Natural killer cell treated with Interleukin-12 subunit alpha and Interleukin-12 subunit beta and Interleukin-15 and Interleukin-18, amount 100 ng/mL, for 72 hours (primary cell): Measurements from ENCODE around the gene RTKN. TPM values are rescaled to one million over a fixed set of nuclear protein-coding genes. Genes with fewer than 3 reads are reported as not detected.

Experiments
- ATAC-seq, 2 donors: fragments of 150-1000 bp; cut with Tn5 transposase in 1 of 2; sonication (Bioruptor Pico), chemical (Tn5 transposase) in 1 of 2; 2 replicates each; pipeline ENCODE4 v1.10.0; 2021
- DNase-seq: peaks from one replicate; pipeline ENCODE4 v3.0.0; 2022; ENCODE audit warnings: low spot score
- H3K27ac Mint-ChIP-seq, 2 donors: 1 replicate in 1 of 2; 2 replicates in 1 of 2; pipeline ENCODE4 v1.8.0; 2022; ENCODE audit warnings: mixed read lengths in 2 of 2, mild to moderate bottlenecking in 1 of 2, moderate library complexity in 1 of 2
- H3K27me3 Mint-ChIP-seq, 2 donors: 1 replicate in 1 of 2; 2 replicates in 1 of 2; pipeline ENCODE4 v1.8.0; 2022; ENCODE audit warnings: mixed read lengths in 2 of 2
- H3K36me3 Mint-ChIP-seq: one replicate; pipeline ENCODE4 v1.8.0; 2022; ENCODE audit warnings: mixed read lengths
- H3K4me1 Mint-ChIP-seq, 2 donors: 1 replicate in 1 of 2; 2 replicates in 1 of 2; pipeline ENCODE4 v1.8.0; 2022; ENCODE audit warnings: low read depth in 2 of 2, mixed read lengths in 2 of 2, mild to moderate bottlenecking in 1 of 2
- H3K4me3 Mint-ChIP-seq: one replicate; pipeline ENCODE4 v1.8.0; 2022; ENCODE audit warnings: mixed read lengths
- H3K9me3 Mint-ChIP-seq: 2 replicates; pipeline ENCODE4 v1.8.0; 2022; ENCODE audit warnings: mixed read lengths
- total RNA-seq, 2 donors: library from RNA; stranded (reverse); gene quantifications; one replicate each; pipeline ENCODE4 v1.2.3, GENCODE V29; 2022

Gene RTKN
- total RNA-seq, 2 donors from 2014 or later: 4.6 to 11.6 TPM

GRCh38 chr2:74439373-74439772 lies 2.4 kb downstream of the RTKN start:
- H3K27ac Mint-ChIP-seq: peak overlapping the region in 1 of 2 donors; percentile 62
- H3K4me3 Mint-ChIP-seq: no peak overlapping the region
- DNase-seq: no peak
- H3K9me3 Mint-ChIP-seq: no peaks in the 10 kb centered on the region
- ATAC-seq: no peak
- peaks cover 23 to 34% of the 10 kb centered on the region in 2 donors for H3K4me1 Mint-ChIP-seq
- H3K36me3 Mint-ChIP-seq: no peaks in the 10 kb centered on the region
- no peaks in the 10 kb centered on the region for H3K27me3 Mint-ChIP-seq

DNA sequence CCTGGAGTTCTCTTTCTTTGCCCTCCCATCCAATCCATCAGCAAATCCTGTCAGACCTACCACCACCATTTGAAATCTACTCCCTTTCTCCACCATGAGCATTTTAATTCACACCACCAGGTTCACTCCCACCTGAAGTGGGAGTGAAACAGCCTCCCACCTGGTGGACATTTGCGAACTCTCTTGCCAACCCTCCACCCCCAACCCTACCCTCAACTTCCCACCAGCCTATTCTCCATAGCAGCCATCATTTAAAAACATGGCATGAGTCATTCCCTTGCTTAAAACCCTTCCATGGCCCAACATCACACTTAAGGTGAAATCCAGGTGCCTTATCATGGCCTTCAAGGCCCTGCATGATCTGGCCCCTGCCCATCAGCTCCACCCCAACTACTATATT lies 3.5 kb downstream of the RTKN start:
- Mint-ChIP-seq H3K4me1 (peaks cover 23 to 34% of the 10 kb centered on the region in 2 donors), H3K27ac (peak overlapping the region in 1 of 2 donors; percentile 71), H3K9me3 (no peaks in the 10 kb centered on the region), H3K27me3 (no peaks in the 10 kb centered on the region), H3K4me3 (no peak overlapping the region), H3K36me3 (no peaks in the 10 kb centered on the region)
- ATAC-seq: no peak
- DNase-seq: no peak

DNA sequence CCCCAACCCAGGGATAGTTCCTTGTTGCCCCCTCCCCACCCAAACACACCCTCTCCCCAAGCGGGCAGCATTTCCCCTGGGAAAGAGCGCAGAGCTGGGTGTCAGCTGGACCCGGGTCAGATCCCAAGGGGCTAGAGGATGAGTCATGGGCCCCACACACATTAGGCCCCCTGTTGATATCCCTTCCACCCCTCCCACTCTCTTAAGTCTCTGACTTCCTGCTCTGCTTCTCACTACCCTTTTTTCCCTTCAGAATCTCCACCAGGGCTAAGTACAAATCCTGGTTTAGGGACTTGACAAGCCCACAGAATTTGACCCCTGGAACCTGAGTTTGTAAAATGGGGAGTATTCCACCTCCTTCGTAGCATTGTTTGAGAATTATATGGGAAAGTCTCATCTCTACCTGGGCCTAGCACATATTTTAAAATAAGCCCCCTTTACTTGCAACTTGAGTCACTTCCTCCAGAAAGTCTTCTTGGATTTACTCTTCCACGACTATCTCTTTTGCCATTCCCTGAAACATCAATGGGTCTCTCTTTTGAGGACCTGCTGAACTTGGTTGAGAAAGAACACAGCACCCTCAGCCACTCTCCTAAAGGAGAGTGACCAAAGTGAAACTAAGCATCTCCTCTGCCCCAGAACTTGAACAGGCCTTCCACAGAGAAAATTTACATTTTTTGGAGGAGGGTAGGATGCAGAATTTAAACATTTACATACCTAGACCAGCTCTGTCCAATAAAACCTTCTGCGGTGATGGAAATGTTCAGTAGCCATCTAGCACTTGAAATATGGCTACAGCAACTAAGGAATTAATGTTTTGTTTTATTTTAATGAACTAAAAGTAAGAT lies 4.7 kb downstream of the RTKN start:
- no peaks in the 10 kb centered on the region for H3K36me3 Mint-ChIP-seq
- DNase-seq: no peak
- no peak overlapping the region for H3K4me3 Mint-ChIP-seq
- H3K4me1 Mint-ChIP-seq: peaks cover 23 to 30% of the 10 kb centered on the region in 2 donors
- no peaks in the 10 kb centered on the region for H3K27me3 Mint-ChIP-seq
- ATAC-seq: no peak
- no peaks in the 10 kb centered on the region for H3K9me3 Mint-ChIP-seq
- peak overlapping the region in 1 of 2 donors; percentile 5 for H3K27ac Mint-ChIP-seq

DNA sequence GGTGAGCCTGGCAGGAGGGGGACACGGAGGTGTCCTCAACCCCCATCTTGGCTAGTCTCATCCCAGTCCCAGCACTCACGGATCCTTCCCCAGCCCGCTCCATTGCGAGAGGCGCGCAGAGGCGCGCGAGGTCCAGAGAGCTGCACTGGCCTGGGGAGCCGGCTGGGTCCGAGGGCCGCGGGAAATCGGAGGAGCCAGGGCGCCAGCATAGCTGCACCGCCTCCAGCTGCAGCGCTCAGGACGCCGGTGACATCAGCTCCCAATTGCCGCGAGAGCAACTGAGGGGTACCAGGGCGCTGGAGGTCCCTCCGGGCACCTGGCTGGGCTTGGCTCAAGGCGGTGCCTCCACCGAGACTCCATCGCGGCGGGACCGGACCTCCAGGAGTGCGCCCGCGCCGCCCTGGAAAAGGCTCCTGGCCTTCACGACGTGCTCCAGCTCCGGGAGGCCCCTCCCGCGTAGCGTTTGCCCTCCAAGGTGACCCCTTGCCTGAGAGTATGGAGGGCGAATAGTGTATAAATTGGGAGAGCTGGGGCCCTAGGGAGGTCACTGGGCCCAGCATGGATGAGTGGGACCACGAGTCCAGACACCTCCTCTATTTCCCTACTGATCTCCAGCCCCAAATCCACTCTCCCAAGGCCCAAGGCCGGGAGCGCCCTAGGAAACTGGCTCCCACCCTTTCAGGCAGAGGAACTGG lies 5.5 kb downstream of the RTKN start:
- no peak for DNase-seq
- no peak overlapping the region for H3K4me3 Mint-ChIP-seq
- no peaks in the 10 kb centered on the region for H3K9me3 Mint-ChIP-seq
- no peaks in the 10 kb centered on the region for H3K27me3 Mint-ChIP-seq
- ATAC-seq: no peak
- H3K27ac Mint-ChIP-seq: no peak overlapping the region
- H3K36me3 Mint-ChIP-seq: no peaks in the 10 kb centered on the region
- H3K4me1 Mint-ChIP-seq: peaks cover 23 to 30% of the 10 kb centered on the region in 2 donors

- DNase-seq (no peak), ATAC-seq (no peak)
- Mint-ChIP-seq H3K4me3 (no peak overlapping the region), H3K4me1 (no peaks in the 10 kb centered on the region), H3K27me3 (no peaks in the 10 kb centered on the region), H3K9me3 (no peaks in the 10 kb centered on the region), H3K36me3 (no peaks in the 10 kb centered on the region), H3K27ac (no peak overlapping the region)
Observed at GRCh38 chr2:74430502-74430901, 11.2 kb downstream of the RTKN start.

DNA sequence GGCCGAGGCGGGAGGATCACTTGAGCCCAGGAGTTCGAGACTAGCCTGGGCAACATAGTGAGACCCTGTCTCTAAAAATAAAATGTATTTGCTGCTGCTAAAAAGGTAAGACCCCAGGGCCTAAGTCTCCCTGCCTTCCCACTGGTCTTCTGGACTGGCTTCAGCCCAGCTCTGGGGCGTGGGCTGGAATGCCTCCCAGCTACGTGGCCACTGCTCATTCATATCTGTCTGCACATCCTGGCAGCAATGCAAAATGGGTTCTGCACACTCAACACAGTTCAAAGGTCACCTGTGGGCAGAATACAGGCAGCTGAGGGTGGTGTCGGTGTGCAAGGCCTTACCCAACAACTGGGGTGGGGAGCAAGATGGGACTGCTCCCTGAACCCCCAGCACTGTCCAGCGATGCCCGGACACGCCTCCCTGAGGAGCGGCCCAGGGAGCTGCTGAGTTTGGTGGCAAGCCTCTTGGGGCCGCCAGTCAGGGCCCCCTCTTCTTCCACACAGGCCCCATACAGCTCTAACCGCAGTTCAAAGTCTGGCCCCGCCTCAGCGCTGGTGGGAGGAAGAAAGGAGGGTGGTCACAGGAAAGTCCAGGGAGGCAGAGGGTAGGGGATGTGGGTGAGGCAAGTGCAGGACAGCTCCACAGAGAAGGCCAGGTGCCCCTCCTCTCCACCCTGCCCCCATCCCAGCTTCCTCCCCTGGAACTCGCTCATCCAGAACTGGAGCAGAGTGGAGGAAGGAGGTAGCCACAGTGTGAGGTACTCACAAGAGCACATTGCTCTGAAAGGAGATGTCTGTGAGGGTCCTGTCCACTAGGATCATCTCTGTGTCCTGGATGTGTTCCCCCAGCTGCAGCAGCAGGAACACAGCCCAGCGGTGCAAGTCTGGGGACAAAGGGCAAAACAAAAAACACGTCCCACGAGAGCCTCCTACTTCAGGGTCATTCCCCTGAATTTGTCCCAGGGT lies 12.0 kb downstream of the RTKN start:
- no peaks in the 10 kb centered on the region for H3K36me3 Mint-ChIP-seq
- H3K27me3 Mint-ChIP-seq: no peaks in the 10 kb centered on the region
- ATAC-seq: no peak
- H3K9me3 Mint-ChIP-seq: no peaks in the 10 kb centered on the region
- H3K27ac Mint-ChIP-seq: no peak overlapping the region
- DNase-seq: no peak
- H3K4me3 Mint-ChIP-seq: no peak overlapping the region
- H3K4me1 Mint-ChIP-seq: no peaks in the 10 kb centered on the region

GRCh38 chr2:74428675-74429074 lies 13.1 kb downstream of the RTKN start:
- no peaks in the 10 kb centered on the region for H3K9me3 Mint-ChIP-seq
- no peaks in the 10 kb centered on the region for H3K36me3 Mint-ChIP-seq
- DNase-seq: no peak
- H3K27ac Mint-ChIP-seq: no peak overlapping the region
- H3K4me1 Mint-ChIP-seq: no peaks in the 10 kb centered on the region
- no peaks in the 10 kb centered on the region for H3K27me3 Mint-ChIP-seq
- ATAC-seq: no peak
- H3K4me3 Mint-ChIP-seq: no peak overlapping the region

DNA sequence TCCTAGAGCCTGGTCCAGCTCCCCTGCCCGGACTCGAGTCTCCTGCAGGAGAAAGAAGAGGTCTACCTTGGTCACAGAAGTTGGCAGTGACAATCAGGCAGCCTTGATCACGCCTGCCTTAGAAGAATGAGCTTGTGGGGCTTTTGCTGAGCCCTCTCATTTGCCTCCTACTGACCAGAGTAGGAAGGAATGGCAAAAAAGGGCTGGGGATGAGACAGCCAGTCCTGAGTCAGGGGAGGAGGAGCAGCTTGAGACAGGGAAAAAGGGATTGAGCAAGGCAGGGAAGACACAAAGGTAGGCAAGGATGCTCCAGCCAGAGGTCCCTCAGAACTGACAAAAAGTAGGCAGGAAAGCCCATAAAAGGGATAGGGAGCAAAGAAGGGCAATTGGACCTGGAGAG lies 14.2 kb downstream of the RTKN start:
- Mint-ChIP-seq H3K36me3 (no peaks in the 10 kb centered on the region), H3K27ac (no peak overlapping the region), H3K4me3 (no peak overlapping the region), H3K9me3 (no peaks in the 10 kb centered on the region), H3K27me3 (no peaks in the 10 kb centered on the region), H3K4me1 (peaks cover 5 to 6% of the 10 kb centered on the region in 2 donors)
- no peak for ATAC-seq
- DNase-seq: no peak

GRCh38 chr2:74426181-74426758 lies 15.5 kb downstream of the RTKN start:
- ATAC-seq: no peak
- H3K4me3 Mint-ChIP-seq: no peak overlapping the region
- peaks cover 13% of the 10 kb centered on the region in 2 donors for H3K4me1 Mint-ChIP-seq
- H3K27me3 Mint-ChIP-seq: no peaks in the 10 kb centered on the region
- H3K9me3 Mint-ChIP-seq: no peaks in the 10 kb centered on the region
- no peak for DNase-seq
- no peak overlapping the region for H3K27ac Mint-ChIP-seq
- no peaks in the 10 kb centered on the region for H3K36me3 Mint-ChIP-seq

- no peaks in the 10 kb centered on the region for H3K27me3 Mint-ChIP-seq
- H3K9me3 Mint-ChIP-seq: no peaks in the 10 kb centered on the region
- peaks cover 17 to 19% of the 10 kb centered on the region in 2 donors for H3K4me1 Mint-ChIP-seq
- no peak overlapping the region for H3K4me3 Mint-ChIP-seq
- H3K27ac Mint-ChIP-seq: no peak overlapping the region
- DNase-seq (no peak), ATAC-seq (no peak)
- no peaks in the 10 kb centered on the region for H3K36me3 Mint-ChIP-seq
Observed at GRCh38 chr2:74425523-74425922, 16.2 kb downstream of the RTKN start.

- ATAC-seq (no peak), DNase-seq (no peak)
- Mint-ChIP-seq H3K4me1 (peaks cover 21 to 24% of the 10 kb centered on the region in 2 donors), H3K27me3 (no peaks in the 10 kb centered on the region), H3K36me3 (no peaks in the 10 kb centered on the region), H3K4me3 (no peak overlapping the region), H3K9me3 (no peaks in the 10 kb centered on the region), H3K27ac (no peak overlapping the region)
Observed at GRCh38 chr2:74424995-74425406, 16.7 kb downstream of the RTKN start.

DNA sequence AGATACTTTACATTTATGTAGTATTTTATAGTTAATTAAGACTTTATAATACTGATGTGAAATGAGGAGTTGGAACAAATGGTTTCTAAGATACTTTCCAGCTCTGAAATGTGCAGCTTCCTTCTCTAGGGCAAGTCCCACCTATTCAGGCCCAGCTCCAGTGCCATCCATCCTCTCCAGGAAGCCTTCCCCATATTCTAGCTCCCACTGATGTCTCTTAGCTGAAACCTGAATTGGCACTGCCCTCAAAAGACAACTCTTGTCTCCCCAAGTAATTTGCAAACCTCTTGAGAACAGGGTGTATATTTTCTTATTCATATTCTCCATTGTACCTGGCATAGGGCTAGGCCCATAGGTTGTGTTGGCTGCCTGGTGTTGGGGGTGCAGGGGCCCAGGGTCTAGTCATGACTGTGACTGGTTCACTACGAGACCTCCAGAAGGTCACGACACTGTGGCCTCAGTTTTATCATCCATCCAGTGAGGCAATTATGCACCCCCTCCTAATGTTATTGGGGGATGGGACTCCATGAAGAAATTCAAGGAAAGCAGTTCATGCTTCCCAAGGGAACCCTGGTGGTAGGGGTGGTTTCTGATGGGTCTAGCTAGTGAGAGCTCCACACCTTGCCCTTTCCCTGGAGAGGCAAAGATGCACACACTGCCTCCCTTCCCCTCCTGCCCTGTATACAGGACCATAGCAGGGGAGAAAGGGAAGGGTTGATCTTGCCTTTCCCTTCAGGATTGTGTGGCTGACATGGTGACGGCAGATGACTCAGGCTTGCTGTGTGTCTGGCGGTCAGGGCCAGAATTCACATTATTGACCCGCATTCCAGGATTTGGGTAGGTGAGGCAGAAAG lies 17.4 kb downstream of the RTKN start:
- no peak for ATAC-seq

More for the DNA sequence above, 17.4 kb downstream of the RTKN start:
- no peaks in the 10 kb centered on the region for H3K9me3 Mint-ChIP-seq
- no peak for DNase-seq
- H3K27me3 Mint-ChIP-seq: no peaks in the 10 kb centered on the region
- H3K36me3 Mint-ChIP-seq: no peaks in the 10 kb centered on the region
- H3K27ac Mint-ChIP-seq: no peak overlapping the region
- peaks cover 21 to 24% of the 10 kb centered on the region in 2 donors for H3K4me1 Mint-ChIP-seq
- no peak overlapping the region for H3K4me3 Mint-ChIP-seq
